ENCODE measurements around the gene HOXB2. TPM values are rescaled to one million over a fixed set of nuclear protein-coding genes. Genes with fewer than 3 reads are reported as not detected.

HOXB2 gene
- polyA plus RNA-seq, 3 donors, result 1.6 to 3.8 (median 3.3) TPM

- WGBS (ENCODE audit: insufficient coverage), result 90% methylated on average over 3 of the region's 12 CpGs
- TF ChIP-seq CTCF (IDR thresholded peaks at IDR 0.05), result no peak
- H3K79me2 ChIP-seq (ENCODE audit: insufficient read depth, low read length), result no peaks in the 10 kb centered on the region
- H3K27ac ChIP-seq (ENCODE audit: low read depth in 1 of 2, low read length in 2 of 2), result no peak overlapping the region
- H2AFZ ChIP-seq (ENCODE audit: insufficient read depth, low read depth, low read length, poor library complexity, severe bottlenecking), result no peak overlapping the region
- no peaks in the 10 kb centered on the region for H3K4me1 Mint-ChIP-seq
- H4K20me1 ChIP-seq (ENCODE audit: insufficient read depth, low read length), result no peaks in the 10 kb centered on the region
- no peak for DNase-seq
- no peak overlapping the region for H3K4me3 Mint-ChIP-seq
- H3K9me3 ChIP-seq (replicated peaks in 1 of 2; ENCODE audit: control insufficient read depth in 1 of 2, insufficient read depth in 1 of 2, low read length in 2 of 2), result no peaks in the 10 kb centered on the region
- no peaks in the 10 kb centered on the region for H3K36me3 ChIP-seq (replicated peaks in 1 of 2; ENCODE audit: control insufficient read depth in 1 of 2, insufficient read depth in 2 of 2, low read length in 2 of 2)
- H3K27me3 ChIP-seq (ENCODE audit: control insufficient read depth in 2 of 2, insufficient read depth in 2 of 2, low read length in 2 of 2), result peaks cover 15% of the 10 kb centered on the region in 2 donors
- peaks cover 8 to 37% (median 22%) of the 10 kb centered on the region in 3 donors for H3K27me3 Mint-ChIP-seq (ENCODE audit: low read depth in 3 of 3)
- H3K9me3 Mint-ChIP-seq, result peaks cover 0 to 2% (median 0%) of the 10 kb centered on the region in 7 donors
- no peaks in the 10 kb centered on the region for H3K36me3 Mint-ChIP-seq
- H3K4me2 ChIP-seq (replicated peaks; ENCODE audit: extremely low read depth, low read length, poor library complexity, severe bottlenecking), result no peak overlapping the region
- H3K4me3 ChIP-seq (replicated peaks in 1 of 3; ENCODE audit: low read depth in 2 of 3, low read length in 3 of 3), result no peak overlapping the region
- intact Hi-C loops (cut with micrococcal nuclease), result no loop called here
- H3K9ac ChIP-seq (ENCODE audit: insufficient read depth, low read length, poor library complexity, severe bottlenecking), result no peak overlapping the region
- no peaks in the 10 kb centered on the region for H3K4me1 ChIP-seq (ENCODE audit: control insufficient read depth in 1 of 2, insufficient read depth in 2 of 2, low read length in 2 of 2)
- no peak overlapping the region for H3K27ac Mint-ChIP-seq
These were observed 44.2 kb downstream of the HOXB2 start for GRCh38 chr17:48500435-48501426.

GRCh38 chr17:48499735-48500434, 45.0 kb downstream of the HOXB2 start:
- H3K36me3 Mint-ChIP-seq, result no peaks in the 10 kb centered on the region
- DNase-seq, result no peak
- no peaks in the 10 kb centered on the region for H3K4me1 Mint-ChIP-seq
- peaks cover 10 to 42% (median 22%) of the 10 kb centered on the region in 3 donors for H3K27me3 Mint-ChIP-seq (ENCODE audit: low read depth in 3 of 3)
- intact Hi-C loops (cut with micrococcal nuclease), result no loop called here
- no peaks in the 10 kb centered on the region for H3K9me3 ChIP-seq (replicated peaks in 1 of 2; ENCODE audit: control insufficient read depth in 1 of 2, insufficient read depth in 1 of 2, low read length in 2 of 2)
- H3K27me3 ChIP-seq (ENCODE audit: control insufficient read depth in 2 of 2, insufficient read depth in 2 of 2, low read length in 2 of 2), result peaks cover 11 to 13% of the 10 kb centered on the region in 2 donors
- no peak overlapping the region for H2AFZ ChIP-seq (ENCODE audit: insufficient read depth, low read depth, low read length, poor library complexity, severe bottlenecking)
- H3K9me3 Mint-ChIP-seq, result peaks cover 0 to 2% (median 0%) of the 10 kb centered on the region in 7 donors
- H3K79me2 ChIP-seq (ENCODE audit: insufficient read depth, low read length), result no peaks in the 10 kb centered on the region
- no peak overlapping the region for H3K4me2 ChIP-seq (replicated peaks; ENCODE audit: extremely low read depth, low read length, poor library complexity, severe bottlenecking)
- no peak overlapping the region for H3K27ac Mint-ChIP-seq
- no peaks in the 10 kb centered on the region for H3K36me3 ChIP-seq (replicated peaks in 1 of 2; ENCODE audit: control insufficient read depth in 1 of 2, insufficient read depth in 2 of 2, low read length in 2 of 2)
- H3K4me1 ChIP-seq (ENCODE audit: control insufficient read depth in 1 of 2, insufficient read depth in 2 of 2, low read length in 2 of 2), result no peaks in the 10 kb centered on the region
- H3K4me3 ChIP-seq (replicated peaks in 1 of 3; ENCODE audit: low read depth in 2 of 3, low read length in 3 of 3), result no peak overlapping the region
- no peak overlapping the region for H3K4me3 Mint-ChIP-seq
- whole genome bisulfite sequencing (ENCODE audit: insufficient coverage), result 95% methylated on average over 2 of the region's 5 CpGs
- no peak for TF ChIP-seq CTCF (IDR thresholded peaks at IDR 0.05)
- no peaks in the 10 kb centered on the region for H4K20me1 ChIP-seq (ENCODE audit: insufficient read depth, low read length)
- H3K9ac ChIP-seq (ENCODE audit: insufficient read depth, low read length, poor library complexity, severe bottlenecking), result no peak overlapping the region
- H3K27ac ChIP-seq (ENCODE audit: low read depth in 1 of 2, low read length in 2 of 2), result no peak overlapping the region

Data from CD14-positive monocyte (primary cell).